ENCODE results near the gene NLK.
"Not testable (repeated sequence)": the region's sequence is repeated elsewhere in the genome, so short reads cannot be mapped to it uniquely, and the experiment has no call there.

The NLK gene

GRCh38 chr17:28119046-28119445 is 76.6 kb downstream of the NLK start:
- no peak for DNase-seq

GRCh38 chr17:28119560-28119959 is 77.1 kb downstream of the NLK start:
- DNase-seq = no peak

GRCh38 chr17:28120766-28121165 is 78.3 kb downstream of the NLK start:
- no peak for DNase-seq

GRCh38 chr17:28124962-28125361 is 82.5 kb downstream of the NLK start:
- DNase-seq = no peak

- no peak for DNase-seq
Observed at GRCh38 chr17:28125526-28126378, 83.3 kb downstream of the NLK start.

- no peak for DNase-seq
Observed at GRCh38 chr17:28127196-28127595, 84.7 kb downstream of the NLK start.

- no peak for DNase-seq
Observed at GRCh38 chr17:28128779-28129178, 86.3 kb downstream of the NLK start.

GRCh38 chr17:28130472-28130871 is 88.0 kb downstream of the NLK start:
- DNase-seq = no peak

GRCh38 chr17:28131599-28131998 is 89.1 kb downstream of the NLK start:
- DNase-seq = no peak

GRCh38 chr17:28133562-28133970 is 91.1 kb downstream of the NLK start:
- DNase-seq = no peak

GRCh38 chr17:28136923-28137322 is 94.4 kb downstream of the NLK start:
- DNase-seq = no peak

- DNase-seq = no peak
Observed at GRCh38 chr17:28139822-28140221, 97.3 kb downstream of the NLK start.

- no peak for DNase-seq
Observed at GRCh38 chr17:28141313-28141712, 98.8 kb downstream of the NLK start.

- no peak for DNase-seq
Observed at GRCh38 chr17:28141773-28142172, 99.3 kb downstream of the NLK start.

GRCh38 chr17:28142305-28142704 is 99.8 kb downstream of the NLK start:
- no peak for DNase-seq

GRCh38 chr17:28144019-28144418 is 101.5 kb downstream of the NLK start:
- DNase-seq = no peak

- DNase-seq = no peak
Observed at GRCh38 chr17:28145348-28145747, 102.9 kb downstream of the NLK start.

GRCh38 chr17:28147017-28147416 is 104.5 kb downstream of the NLK start:
- DNase-seq = no peak

GRCh38 chr17:28151001-28151400 is 108.5 kb downstream of the NLK start:
- no peak for DNase-seq

GRCh38 chr17:28154214-28154613 is 111.7 kb downstream of the NLK start:
- no peak for DNase-seq

- DNase-seq = not testable (repeated sequence)
Observed at GRCh38 chr17:28155405-28155804, 112.9 kb downstream of the NLK start.

GRCh38 chr17:28159004-28159403 is 116.5 kb downstream of the NLK start:
- no peak for DNase-seq

GRCh38 chr17:28159924-28160323 is 117.4 kb downstream of the NLK start:
- no peak for DNase-seq

GRCh38 chr17:28160610-28161009 is 118.1 kb downstream of the NLK start:
- DNase-seq = no peak

GRCh38 chr17:28161311-28161710 is 118.8 kb downstream of the NLK start:
- no peak for DNase-seq
